Measurements from ENCODE around the gene EDN2. TPM values are rescaled to one million over a fixed set of nuclear protein-coding genes. Genes with fewer than 3 reads are reported as not detected.

EDN2 gene
- total RNA-seq, 2 experiments from 2014 or later = not detected

GRCh38 chr1:41504114-41505035, 19.9 kb upstream of the EDN2 start:
- no peaks in the 10 kb centered on the region for H3K4me1 ChIP-seq (ENCODE audit: insufficient read depth, low read length)
- Mint-ChIP-seq H3K36me3 (ENCODE audit: low read depth) (no peaks in the 10 kb centered on the region), H3K4me1 (ENCODE audit: low read depth) (peaks cover 10% of the 10 kb centered on the region), H3K27me3 (no peaks in the 10 kb centered on the region), H3K4me3 (no peak overlapping the region), H3K9me3 (no peaks in the 10 kb centered on the region), H3K27ac (no peak overlapping the region)
- H3K27ac ChIP-seq (ENCODE audit: low read depth in 1 of 2, low read length in 2 of 2) = no peak overlapping the region
- DNase-seq = no peak
- no peaks in the 10 kb centered on the region for H3K27me3 ChIP-seq (ENCODE audit: control insufficient read depth in 1 of 2, insufficient read depth in 2 of 2, low read length in 2 of 2)
- ATAC-seq (ENCODE audit: poor library complexity) = no peak
- no peaks in the 10 kb centered on the region for H3K36me3 ChIP-seq (ENCODE audit: insufficient read depth, low read length)
- no peaks in the 10 kb centered on the region for H3K9me3 ChIP-seq (ENCODE audit: control insufficient read depth in 1 of 2, insufficient read depth in 1 of 2, low read length in 2 of 2)
- ChIA-PET CTCF (no interaction called here), POLR2A (no interaction called here)
- H3K4me3 ChIP-seq (ENCODE audit: low read length) = no peak overlapping the region
- intact Hi-C loops (cut with DNase I, micrococcal nuclease) = no loop called here
- TF ChIP-seq CTCF (IDR thresholded peaks at IDR 0.05) = no peak

DNA sequence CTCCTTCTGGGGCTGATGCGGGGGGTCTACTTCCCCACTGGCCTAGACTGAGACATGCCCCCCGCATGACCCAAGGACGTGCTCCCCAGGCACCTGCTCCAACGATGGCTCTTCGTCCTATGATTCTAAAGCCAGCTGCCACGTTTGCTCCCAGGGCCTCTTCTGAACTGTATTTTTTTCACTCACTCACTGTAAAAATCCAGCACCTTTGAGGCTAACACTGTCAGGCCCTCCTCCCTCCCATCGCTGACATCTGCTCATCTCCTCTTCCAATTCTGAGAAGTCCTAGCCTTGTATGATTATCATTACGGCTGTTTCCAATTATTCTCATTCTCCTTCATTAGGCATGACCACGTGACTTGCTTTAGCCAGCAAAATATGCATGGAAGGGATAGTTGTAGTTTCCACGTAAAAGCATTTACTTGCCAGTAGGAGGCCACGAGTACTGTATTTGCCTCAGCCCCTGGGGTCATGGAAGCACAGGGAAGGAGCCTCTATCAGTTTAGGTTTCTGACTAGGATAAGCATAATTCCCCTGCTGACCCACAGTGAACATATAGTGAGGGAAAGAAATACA, 19.1 kb upstream of the EDN2 start:
- Histone ChIP-seq H3K4me3 (ENCODE audit: low read length) (no peak overlapping the region), H3K27ac (ENCODE audit: low read depth in 1 of 2, low read length in 2 of 2) (no peak overlapping the region), H3K9me3 (ENCODE audit: control insufficient read depth in 1 of 2, insufficient read depth in 1 of 2, low read length in 2 of 2) (no peaks in the 10 kb centered on the region), H3K4me1 (ENCODE audit: insufficient read depth, low read length) (no peaks in the 10 kb centered on the region), H3K27me3 (ENCODE audit: control insufficient read depth in 1 of 2, insufficient read depth in 2 of 2, low read length in 2 of 2) (no peaks in the 10 kb centered on the region), H3K36me3 (ENCODE audit: insufficient read depth, low read length) (no peaks in the 10 kb centered on the region)
- Mint-ChIP-seq H3K27ac (no peak overlapping the region), H3K4me1 (ENCODE audit: low read depth) (peaks cover 10% of the 10 kb centered on the region), H3K9me3 (no peaks in the 10 kb centered on the region), H3K36me3 (ENCODE audit: low read depth) (no peaks in the 10 kb centered on the region), H3K27me3 (peaks cover under 1% of the 10 kb centered on the region), H3K4me3 (no peak overlapping the region)
- no peak for TF ChIP-seq CTCF (IDR thresholded peaks at IDR 0.05)
- ChIA-PET CTCF (no interaction called here), POLR2A (no interaction called here)
- ATAC-seq (ENCODE audit: poor library complexity) (no peak), DNase-seq (no peak)
- intact Hi-C loops (cut with DNase I, micrococcal nuclease) = no loop called here

DNA sequence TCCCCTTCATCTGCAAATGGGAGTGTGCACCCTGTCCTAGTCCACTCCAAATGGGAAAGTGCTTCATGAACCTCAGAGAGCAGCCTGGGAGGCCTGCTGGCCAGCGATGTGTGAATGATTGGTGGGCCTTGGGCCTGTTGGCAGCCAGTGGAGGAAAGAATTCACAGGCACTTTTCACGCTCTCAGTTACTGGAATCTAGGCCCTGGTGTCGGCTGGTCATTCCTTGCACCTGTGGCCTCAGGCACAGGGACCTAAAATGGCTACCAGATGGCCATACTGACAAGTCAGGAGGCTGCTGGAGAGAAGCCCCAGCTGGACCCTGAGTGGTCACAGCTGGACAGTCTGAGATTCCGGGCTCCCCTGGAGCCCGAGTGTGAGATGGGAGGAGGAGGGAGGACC, 18.4 kb upstream of the EDN2 start:
- ATAC-seq (ENCODE audit: poor library complexity) (no peak), DNase-seq (no peak)
- Histone ChIP-seq H3K4me1 (ENCODE audit: insufficient read depth, low read length) (no peaks in the 10 kb centered on the region), H3K9me3 (ENCODE audit: control insufficient read depth in 1 of 2, insufficient read depth in 1 of 2, low read length in 2 of 2) (no peaks in the 10 kb centered on the region), H3K27ac (ENCODE audit: low read depth in 1 of 2, low read length in 2 of 2) (no peak overlapping the region), H3K4me3 (ENCODE audit: low read length) (no peak overlapping the region), H3K36me3 (ENCODE audit: insufficient read depth, low read length) (no peaks in the 10 kb centered on the region), H3K27me3 (ENCODE audit: control insufficient read depth in 1 of 2, insufficient read depth in 2 of 2, low read length in 2 of 2) (no peaks in the 10 kb centered on the region)
- Mint-ChIP-seq H3K4me3 (no peak overlapping the region), H3K27ac (no peak overlapping the region), H3K36me3 (ENCODE audit: low read depth) (no peaks in the 10 kb centered on the region), H3K27me3 (peaks cover 8% of the 10 kb centered on the region), H3K4me1 (ENCODE audit: low read depth) (peaks cover 10% of the 10 kb centered on the region), H3K9me3 (no peaks in the 10 kb centered on the region)
- TF ChIP-seq CTCF (IDR thresholded peaks at IDR 0.05) = no peak
- ChIA-PET POLR2A (no interaction called here), CTCF (no interaction called here)
- intact Hi-C loops (cut with DNase I, micrococcal nuclease) = no loop called here

Data from CD4-positive, alpha-beta T cell (primary cell).